ENCODE results near the gene ZFAND3. TPM values are rescaled to one million over a fixed set of nuclear protein-coding genes. Genes with fewer than 3 reads are reported as not detected.

ZFAND3 gene
- total RNA-seq, 1 donor from 2014 or later = 89.6 TPM

DNA sequence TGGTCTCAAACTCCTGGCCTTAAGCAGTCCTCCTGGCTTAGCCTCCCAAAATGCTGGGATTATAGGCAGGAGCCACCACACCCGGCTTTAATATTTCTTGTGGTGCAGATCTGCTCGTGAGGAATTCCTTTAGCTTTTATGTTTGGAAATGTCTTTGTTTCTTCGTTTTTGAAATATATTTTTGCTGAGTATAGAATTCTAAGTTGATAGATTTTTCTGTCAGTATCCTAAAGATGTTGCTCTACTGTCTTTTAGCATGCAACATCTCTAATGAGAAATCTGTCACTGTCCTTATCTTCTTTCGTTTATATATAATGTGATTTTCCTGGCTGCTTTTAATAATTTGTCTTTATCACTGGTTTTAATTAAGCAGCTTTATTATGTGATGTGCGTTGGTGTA, 75.1 kb downstream of the ZFAND3 start:
- DNase-seq (ENCODE audit: low spot score) = no peak

DNA sequence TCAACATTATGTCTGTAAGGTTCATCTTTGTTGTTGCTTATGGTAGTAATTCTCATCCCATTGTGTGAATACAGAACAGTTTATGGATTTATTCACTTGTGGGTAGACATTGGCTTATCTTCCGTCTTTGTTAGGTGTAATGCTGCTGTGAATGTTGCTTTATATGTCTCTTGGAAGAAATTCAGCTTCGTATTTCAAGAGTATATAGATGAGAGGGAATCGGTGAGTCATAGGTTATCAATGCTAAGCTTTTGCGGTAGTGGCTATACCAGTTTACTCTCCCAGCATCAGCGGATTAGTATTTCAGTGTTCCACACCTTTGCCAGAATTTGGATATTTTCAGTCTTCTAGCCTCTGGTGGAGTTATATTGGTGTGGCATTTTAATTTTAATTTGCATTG, 77.8 kb downstream of the ZFAND3 start:
- no peak for DNase-seq (ENCODE audit: low spot score)

DNA sequence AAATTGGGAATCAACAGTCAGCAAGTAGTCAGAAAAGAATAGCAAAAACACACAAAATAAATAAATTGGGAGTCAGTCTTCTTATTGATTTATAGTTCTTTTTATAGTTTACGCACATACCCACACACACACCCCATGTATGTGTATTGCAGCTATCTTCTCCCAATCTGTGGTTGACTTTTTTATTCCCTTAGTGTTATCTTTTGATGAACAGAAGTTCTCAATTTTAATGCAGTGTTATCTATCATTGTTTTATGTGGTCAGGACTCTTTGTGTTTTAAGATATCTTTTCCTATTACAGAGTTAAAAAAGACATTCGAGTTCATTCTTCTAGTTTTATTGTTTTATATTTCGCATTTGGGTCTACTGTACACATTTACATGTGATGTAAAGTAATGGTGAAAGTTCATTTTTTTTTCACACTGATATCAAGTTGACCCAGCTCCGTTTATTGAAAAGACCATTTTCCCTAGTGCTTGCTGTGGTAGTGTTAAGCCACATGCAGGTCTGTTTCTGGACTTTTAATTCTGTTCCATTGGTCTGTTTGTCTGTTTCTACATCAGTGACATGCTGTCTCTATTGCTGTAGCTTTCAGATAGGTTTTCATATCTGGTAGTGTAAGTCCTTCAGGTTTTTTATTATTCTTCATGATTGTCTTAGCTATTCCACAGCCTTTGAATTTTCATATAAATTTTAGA, 78.4 kb downstream of the ZFAND3 start:
- DNase-seq (ENCODE audit: low spot score) = no peak

DNA sequence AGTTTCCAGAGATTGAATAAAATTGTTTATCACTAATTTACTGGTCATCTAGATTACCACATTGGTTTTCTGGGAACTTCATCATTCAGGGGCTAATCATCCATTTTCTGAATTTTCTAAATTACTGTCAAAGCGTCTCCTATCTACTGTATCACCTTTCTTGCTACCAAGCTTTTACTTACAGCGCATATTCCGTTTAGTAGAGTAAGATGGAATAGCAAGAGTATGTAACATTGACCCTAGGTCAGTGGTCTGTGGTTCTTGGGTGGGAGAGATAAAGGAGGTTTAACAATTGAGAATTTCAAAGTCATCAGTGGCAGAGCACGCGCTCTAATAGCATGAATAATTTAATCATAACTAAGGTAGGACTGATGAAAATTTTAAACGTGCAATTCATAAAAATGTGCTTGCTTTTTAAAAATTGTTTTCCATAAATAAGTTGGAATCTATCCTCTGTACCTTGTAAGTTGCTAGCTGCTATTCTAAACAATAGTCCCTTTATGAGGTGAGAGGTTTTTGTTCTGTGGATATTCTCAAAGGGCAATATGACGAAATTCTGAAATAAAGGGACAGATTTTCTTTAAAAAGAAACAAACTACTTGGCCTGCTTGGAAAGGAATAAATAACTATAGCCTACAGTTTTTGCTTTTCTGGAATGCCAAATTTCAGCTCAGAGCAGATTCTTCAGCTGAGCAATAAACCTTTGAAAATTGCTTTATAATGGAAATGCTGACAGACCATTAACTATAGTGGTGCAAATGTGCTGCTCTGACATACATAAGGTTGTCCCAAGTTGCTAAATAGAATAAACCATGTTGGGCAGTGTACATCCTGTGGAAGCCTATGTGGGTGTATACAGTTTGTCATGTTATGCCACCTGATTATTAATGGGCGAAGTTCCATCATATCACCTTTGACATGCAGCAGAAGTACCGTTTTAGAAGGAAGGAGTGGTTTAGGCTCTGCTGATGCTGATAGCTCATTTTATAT, 84.1 kb downstream of the ZFAND3 start:
- DNase-seq (ENCODE audit: low spot score) = no peak

DNA sequence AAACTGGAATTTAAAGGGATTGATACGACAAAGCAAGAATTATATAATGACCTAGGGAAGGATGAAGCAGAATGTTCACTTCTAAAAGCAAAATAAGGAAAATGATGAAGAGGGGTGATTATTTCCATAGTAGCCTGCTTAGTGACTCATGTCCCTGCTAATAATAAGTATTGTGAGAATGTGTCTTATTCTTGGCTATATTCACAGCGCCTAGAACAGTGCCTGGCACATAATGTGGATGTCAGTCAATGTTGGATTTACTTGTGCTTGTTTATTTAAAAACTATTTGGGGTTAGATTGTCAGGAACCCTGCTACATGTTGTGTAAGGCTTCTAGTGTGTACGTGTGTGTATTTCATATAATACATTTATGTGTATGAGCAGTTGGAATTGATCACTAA, 85.1 kb downstream of the ZFAND3 start:
- DNase-seq (ENCODE audit: low spot score) = no peak

DNA sequence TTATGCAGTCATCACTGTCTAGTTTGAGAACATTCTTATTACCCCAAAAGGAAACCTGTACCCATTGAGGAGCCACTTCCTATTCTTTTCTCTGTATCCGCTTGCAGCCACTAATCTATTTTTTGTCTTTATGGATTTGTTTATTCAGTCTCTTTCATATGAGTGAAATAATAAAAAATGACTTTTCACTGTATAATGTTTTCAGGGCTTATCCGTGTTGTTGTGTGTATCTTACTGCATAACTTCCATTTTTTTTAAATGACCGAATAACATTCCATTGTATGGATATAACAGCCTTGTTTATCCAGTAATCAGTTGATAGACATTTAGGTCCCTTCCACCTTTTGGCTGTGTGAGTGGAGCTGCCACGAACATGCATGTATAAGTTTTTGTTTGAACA, 86.6 kb downstream of the ZFAND3 start:
- DNase-seq (ENCODE audit: low spot score) = no peak

DNA sequence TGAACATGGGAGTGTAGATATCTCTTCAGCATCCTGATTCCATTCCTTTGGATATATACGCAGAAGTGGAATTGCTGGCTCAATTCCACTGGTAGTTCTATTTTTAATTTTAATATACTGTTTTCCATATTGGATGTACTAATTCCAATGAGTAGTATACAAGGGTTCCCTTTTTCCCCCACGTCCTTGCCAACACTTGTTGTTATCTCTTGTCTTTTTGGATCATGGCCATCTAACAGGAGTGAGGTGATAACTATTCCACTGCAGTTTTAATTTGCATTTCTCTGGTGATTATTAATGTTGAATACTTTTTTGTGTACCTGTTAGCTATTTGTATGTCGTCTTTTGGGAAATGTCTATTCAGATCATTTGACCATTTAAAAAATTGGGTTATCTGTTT, 91.5 kb downstream of the ZFAND3 start:
- no peak for DNase-seq (ENCODE audit: low spot score)

DNA sequence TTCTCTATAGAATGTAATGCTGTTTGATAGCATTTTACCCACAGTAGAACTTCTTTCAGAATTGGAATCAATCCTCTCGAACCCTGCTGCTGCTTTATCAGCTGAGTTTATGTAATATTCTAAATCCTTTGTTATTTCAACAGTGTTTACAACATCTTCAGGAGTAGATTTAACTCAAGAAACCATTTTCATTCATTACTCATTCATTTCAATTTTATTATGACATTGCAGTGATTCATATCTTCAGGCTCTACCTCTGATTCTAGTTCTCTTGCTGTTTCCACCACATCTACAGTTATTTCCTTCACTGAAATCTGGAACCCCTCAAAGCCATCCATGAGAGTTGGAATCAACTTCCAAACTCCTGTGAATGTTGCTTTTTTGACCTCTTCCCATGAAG, 93.7 kb downstream of the ZFAND3 start:
- DNase-seq (ENCODE audit: low spot score) = no peak

DNA sequence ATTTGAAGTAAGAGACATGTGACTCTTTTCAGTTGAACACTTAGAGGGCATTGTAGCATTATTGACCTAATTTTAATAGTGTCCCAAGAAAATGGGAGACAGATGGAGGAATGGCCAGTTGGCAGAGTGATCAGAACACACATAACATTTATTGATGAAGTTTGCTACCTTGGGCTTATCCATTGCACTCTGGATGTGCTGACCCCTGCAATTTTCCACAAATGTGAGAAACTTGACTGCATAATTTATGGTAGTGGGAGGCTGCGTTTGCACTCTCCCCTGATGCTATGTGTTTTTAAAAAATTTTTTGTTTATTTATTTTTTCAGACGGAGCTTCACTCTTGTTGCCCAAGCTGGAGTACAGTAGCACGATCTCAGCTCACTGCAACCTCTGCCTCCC, 95.9 kb downstream of the ZFAND3 start:
- DNase-seq (ENCODE audit: low spot score) = no peak

DNA sequence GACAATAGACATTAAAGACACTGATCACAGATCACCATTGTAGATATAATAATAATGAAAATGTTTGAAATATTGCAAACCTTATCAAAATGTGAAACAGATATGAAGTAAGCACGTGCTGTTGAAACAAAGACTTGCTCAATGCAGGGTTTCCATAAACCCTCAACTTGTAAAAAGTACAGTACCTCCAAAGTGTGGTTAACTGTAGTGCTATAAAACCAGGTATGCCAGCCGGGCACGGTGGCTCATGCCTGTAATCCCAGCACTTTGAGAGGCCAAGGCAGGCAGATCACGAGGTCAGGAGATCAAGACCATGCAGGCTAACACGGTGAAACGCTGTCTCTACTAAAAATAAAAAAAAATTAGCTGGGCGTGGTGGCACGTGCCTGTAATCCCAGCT, 96.6 kb downstream of the ZFAND3 start:
- DNase-seq (ENCODE audit: low spot score) = no peak

DNA sequence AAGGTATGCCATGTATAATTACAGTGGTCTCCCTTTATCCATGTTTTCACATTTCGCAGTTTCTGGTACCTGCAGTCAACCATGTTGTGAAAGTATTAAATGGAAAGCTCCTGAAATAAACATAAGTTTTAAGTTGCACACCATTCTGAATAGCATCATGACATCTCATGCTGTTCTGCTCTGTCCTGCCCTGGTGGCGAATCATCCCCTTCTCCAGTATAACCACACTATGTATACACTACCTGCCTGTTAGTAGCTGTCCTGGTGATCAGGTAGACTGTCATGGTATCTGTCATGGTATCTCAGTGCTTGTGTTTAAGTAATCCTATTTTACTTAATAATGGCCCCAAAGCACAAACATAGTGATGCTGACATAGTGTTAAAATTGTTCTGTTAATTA, 97.1 kb downstream of the ZFAND3 start:
- DNase-seq (ENCODE audit: low spot score) = no peak

DNA sequence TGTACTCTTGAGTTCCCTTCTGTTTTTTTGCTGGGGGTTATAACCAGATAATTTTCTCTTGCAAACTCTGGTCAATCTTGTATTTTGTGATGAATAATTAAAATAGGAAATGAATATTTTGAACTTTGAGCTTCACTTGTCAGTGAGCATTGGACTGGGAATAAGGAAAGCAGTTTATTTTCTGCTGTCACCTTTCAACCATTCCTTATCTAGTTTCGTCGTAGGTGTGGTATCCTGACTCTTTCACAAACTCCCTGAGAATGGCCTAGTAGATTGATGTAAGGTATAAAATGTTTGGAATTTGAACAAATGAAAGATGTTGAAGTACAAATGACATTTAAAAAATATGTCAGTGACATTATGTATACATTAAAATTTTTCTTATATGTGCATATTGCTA, 98.0 kb downstream of the ZFAND3 start:
- DNase-seq (ENCODE audit: low spot score) = no peak

DNA sequence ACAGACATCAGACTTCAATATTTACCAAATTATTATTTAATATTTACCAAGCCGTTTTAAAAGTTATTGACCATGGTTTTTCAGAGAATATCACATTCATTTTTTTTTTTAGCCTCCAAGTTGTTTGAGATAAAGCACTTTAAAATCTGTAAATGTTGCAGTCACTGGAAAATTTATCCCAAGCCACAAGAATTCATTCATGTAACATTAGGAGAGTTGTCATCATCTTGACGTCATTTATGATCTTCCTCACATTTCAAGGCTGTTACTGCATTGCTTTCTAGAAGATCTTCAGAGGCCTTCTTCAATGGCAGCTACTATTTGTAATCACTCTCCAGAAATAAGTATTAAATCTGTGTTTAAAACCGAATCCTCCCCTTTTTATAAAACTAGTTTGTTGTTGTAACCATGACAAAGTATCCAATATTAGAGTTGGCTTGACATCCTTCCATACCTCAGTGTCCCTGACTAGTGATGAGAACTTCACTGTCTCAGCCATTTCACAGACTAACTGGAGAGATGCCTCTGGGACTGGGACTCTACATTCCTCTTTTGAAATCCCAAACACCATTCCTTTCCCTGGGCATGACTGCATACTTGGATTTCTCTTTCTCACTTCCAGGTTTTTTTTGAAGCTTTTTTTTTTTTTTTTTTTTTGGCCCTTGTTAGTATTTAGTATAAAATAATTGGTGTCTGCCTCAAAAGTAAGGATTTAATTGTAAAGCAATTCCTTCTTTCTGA, 100.1 kb downstream of the ZFAND3 start:
- no peak for DNase-seq (ENCODE audit: low spot score)

DNA sequence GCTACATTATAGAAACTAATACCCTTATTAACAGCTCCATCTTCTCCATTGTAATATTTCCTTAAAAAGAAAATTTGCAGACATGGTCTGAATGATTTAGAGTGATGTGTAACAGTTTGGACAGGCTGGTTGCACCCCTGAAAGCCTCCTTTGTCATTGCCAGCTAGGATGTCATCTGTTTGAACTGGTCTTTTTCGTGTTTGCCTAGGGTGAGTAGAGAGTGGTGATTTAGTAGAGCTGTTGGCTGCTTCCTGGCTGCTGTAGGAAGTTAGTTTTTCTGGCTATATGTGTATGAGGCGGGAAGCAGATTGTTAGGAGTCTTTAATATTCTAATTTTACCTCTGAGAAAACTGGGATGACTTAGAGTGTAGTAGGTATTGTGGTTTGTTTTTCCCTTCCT, 101.1 kb downstream of the ZFAND3 start:
- no peak for DNase-seq (ENCODE audit: low spot score)

DNA sequence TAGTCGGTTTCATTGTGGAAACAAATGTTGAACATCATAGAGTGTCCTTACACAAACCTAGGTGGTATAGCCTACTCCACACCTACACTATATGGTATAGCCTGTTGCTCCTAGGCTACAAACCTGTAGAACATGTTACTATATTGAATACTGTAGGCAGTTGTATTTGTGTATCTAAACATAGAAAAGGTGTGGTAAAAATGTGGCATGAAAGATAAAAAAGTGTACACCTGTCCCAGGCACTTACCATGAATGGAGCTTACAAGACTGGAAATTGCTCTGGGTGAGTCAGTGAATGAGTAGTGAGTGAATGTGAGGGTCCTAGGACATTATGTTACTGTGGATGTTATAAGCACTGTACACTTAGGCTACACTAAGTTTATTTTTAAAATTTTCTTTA, 103.0 kb downstream of the ZFAND3 start:
- DNase-seq (ENCODE audit: low spot score) = no peak

DNA sequence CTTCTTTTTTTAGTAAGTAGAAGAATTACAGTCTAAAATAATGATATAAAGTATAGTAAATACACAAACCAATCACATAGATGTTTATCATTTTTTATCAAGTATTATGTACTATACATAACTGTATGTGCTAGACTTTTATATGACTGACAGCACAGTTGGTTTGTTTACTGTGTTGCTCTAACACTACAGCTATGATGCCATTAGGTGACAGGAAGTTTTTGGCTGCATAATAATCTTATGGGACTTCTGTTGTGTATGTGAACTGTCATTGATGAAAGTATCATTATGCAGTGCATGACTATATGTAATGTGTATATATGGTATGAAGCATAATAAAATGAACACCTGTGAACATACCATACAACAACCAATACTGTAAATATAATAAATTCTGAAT, 104.0 kb downstream of the ZFAND3 start:
- DNase-seq (ENCODE audit: low spot score) = no peak

DNA sequence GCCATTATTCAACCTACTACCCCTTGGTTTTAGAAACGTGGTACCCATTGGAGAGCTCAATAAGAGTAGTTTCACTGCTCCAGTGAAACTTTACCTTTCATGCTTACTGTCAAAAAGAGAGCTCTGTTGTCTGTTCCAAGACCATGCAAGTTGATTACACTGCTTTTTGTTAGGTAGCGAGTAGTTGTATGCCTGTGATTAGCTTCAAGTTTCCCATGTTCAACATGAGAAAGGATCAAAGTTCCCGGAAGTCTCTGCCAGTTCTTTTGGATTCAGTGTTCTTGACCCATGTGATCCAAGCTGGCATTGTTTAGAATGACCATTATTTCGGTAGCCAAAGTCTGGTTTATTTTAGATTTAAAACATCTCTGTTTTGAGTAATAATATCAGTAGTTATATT, 107.1 kb downstream of the ZFAND3 start:
- no peak for DNase-seq (ENCODE audit: low spot score)

DNA sequence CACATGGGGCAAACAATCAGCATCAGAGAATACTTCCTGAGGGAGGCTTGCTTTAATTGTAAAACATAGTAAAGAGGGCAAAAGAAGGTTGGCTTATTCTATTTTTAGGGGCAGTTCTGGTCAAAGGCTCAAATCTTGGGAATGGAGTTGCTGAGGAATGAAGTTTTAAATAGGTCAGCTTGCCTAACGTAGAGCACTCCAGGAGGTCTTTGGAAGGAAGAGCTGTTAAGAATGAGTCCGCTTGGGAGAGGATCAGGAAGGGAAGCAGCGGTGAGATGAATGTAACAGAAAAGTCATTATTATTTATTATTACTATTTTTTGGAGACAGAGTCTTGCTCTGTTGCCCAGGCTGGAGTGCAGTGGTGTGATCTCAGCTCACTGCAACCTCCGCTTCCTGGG, 108.7 kb downstream of the ZFAND3 start:
- no peak for DNase-seq (ENCODE audit: low spot score)

DNA sequence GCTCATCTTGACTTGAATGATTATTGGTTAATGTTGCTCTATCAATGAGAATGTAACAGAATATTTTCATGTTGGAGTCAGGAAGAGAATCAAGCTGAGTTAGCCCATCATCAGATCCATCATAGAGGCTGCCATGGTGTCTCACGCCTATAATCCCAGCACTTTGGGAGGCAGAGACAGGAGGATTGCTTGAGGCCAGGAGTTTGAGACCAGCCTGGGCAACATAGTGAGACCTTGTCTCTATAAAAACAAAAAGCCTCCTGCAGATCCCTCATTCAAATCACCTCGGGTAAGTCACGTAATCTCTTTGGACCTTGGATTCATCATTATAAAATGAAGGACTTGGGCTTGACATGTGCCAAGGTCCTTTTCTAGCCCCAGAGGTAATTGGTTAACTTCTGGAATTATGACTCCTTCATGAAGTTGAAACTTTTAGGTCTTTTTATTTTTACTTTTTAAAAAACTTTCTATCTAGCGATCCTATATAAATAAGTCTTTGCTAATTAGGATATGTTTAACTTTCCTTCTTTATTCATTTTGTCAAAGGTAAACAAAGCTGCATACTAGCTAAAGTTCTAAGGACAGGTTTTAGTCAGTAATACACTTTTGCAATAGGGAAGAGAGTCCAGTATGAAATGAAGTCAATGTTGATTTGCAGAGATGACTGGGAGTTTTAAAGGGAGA, 110.9 kb downstream of the ZFAND3 start:
- DNase-seq (ENCODE audit: low spot score) = no peak

DNA sequence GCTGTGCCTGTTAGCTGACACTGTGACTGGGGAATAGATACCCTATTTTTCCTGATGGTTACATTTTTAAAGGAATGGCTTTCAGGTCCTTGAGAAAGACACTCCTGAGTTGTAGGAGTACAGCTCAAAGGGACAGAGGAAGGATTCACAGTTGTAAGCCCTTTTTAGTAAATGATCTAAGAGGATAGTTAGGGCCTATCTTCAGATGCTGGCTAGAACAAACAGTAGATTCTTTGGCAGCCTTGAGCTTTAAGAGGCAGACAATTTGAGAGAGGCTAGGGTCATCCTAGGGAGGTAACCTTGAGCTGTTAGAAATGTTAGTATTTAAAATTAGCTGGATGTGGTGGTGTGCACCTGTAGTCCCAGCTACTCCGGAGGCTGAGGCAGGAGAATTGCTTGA, 111.5 kb downstream of the ZFAND3 start:
- DNase-seq (ENCODE audit: low spot score) = no peak

DNA sequence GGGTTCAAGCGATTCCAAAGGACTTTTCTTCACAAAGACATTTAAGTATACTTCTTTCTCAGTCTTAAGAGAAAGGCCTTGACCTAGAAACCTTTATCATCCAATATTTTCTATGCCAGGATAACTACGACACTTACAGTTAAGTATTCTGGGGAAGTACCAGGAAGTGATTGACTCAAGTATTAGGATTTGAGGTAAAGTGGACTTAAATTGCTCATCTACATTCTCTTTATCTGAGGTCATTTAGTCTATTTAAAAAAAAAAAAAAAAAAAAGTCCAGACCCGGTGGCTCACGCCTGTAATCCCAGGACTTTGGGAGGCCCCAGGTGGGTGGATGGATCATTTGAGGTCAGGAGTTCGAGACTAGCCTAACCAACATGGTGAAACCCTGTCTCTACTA, 114.7 kb downstream of the ZFAND3 start:
- no peak for DNase-seq (ENCODE audit: low spot score)
